Trophoblast cell (in vitro differentiated cells and primary cell): ENCODE results near the gene ZNF454.

Experiments used
- DNase-seq, 2 donors: peaks; one replicate each; pipeline ENCODE4 v3.0.0-alpha.2; 2016
- H2AFZ ChIP-seq: 2 replicates; pipeline ENCODE4 v1.6.1; 2013; ENCODE audit warnings: low read length, moderate library complexity, mild to moderate bottlenecking; ENCODE audit not compliant: insufficient read depth, poor library complexity
- H2AK5ac ChIP-seq: 2 replicates; pipeline ENCODE4 v1.6.1; 2013; ENCODE audit warnings: mild to moderate bottlenecking, low read length
- H2BK120ac ChIP-seq: 2 replicates; pipeline ENCODE4 v1.6.1; 2013; ENCODE audit warnings: low read length, mild to moderate bottlenecking, moderate library complexity; ENCODE audit not compliant: insufficient read depth, poor library complexity
- H2BK12ac ChIP-seq: 2 replicates; pipeline ENCODE4 v1.6.1; 2013; ENCODE audit warnings: mild to moderate bottlenecking, low read length, moderate library complexity
- H2BK5ac ChIP-seq: 2 replicates; pipeline ENCODE4 v1.6.1; 2013; ENCODE audit warnings: low read length, low read depth, moderate library complexity, mild to moderate bottlenecking; ENCODE audit not compliant: poor library complexity
- H3K14ac ChIP-seq: 2 replicates; pipeline ENCODE4 v1.6.1; 2013; ENCODE audit warnings: mild to moderate bottlenecking, low read length
- H3K18ac ChIP-seq: 2 replicates; pipeline ENCODE4 v1.6.1; 2013; ENCODE audit warnings: mild to moderate bottlenecking, low read length
- H3K23ac ChIP-seq: 2 replicates; pipeline ENCODE4 v1.6.1; 2013; ENCODE audit warnings: low read length
- H3K27ac ChIP-seq: 2 replicates; pipeline ENCODE4 v1.5.1; 2013; ENCODE audit warnings: low read depth, mild to moderate bottlenecking, inconsistent platforms, low read length, moderate library complexity
- H3K27me3 ChIP-seq: 2 replicates; pipeline ENCODE4 v1.6.1; 2013; ENCODE audit warnings: inconsistent platforms, mild to moderate bottlenecking, low read length, moderate library complexity; ENCODE audit not compliant: insufficient read depth
- H3K36me3 ChIP-seq, 2 experiments: 1 replicate in 1 of 2; 2 replicates in 1 of 2; pipeline ENCODE4 v1.6.1; 2013; ENCODE audit warnings: low read length in 2 of 2, mild to moderate bottlenecking in 2 of 2, moderate library complexity in 1 of 2; ENCODE audit not compliant: insufficient read depth in 2 of 2, control insufficient read depth in 1 of 2
- H3K4ac ChIP-seq: 2 replicates; pipeline ENCODE4 v1.6.1; 2013; ENCODE audit warnings: low read depth, mild to moderate bottlenecking, low read length, moderate library complexity
- H3K4me1 ChIP-seq, 2 experiments: 1 replicate in 1 of 2; 2 replicates in 1 of 2; pipeline ENCODE4 v1.6.1; 2013; ENCODE audit warnings: low read length in 2 of 2, mild to moderate bottlenecking in 2 of 2, moderate library complexity in 1 of 2; ENCODE audit not compliant: insufficient read depth in 2 of 2, control insufficient read depth in 1 of 2
- H3K4me2 ChIP-seq: 2 replicates; pipeline ENCODE4 v1.6.1; 2013; ENCODE audit warnings: inconsistent platforms, mild to moderate bottlenecking, low read length, moderate library complexity
- H3K4me3 ChIP-seq: 2 replicates; pipeline ENCODE4 v1.5.1; 2013; ENCODE audit warnings: mild to moderate bottlenecking, low read depth, low read length, inconsistent platforms
- H3K79me1 ChIP-seq: one replicate; pipeline ENCODE4 v1.6.1; 2013; ENCODE audit warnings: low read length
- H3K79me2 ChIP-seq: 2 replicates; pipeline ENCODE4 v1.6.1; 2013; ENCODE audit warnings: low read length, mild to moderate bottlenecking; ENCODE audit not compliant: control insufficient read depth, insufficient read depth, poor library complexity
- H3K9ac ChIP-seq: 2 replicates; pipeline ENCODE4 v1.6.1; 2013; ENCODE audit warnings: mild to moderate bottlenecking, low read length
- H3K9me3 ChIP-seq: 2 replicates; pipeline ENCODE4 v1.6.1; 2013; ENCODE audit warnings: low read depth, mild to moderate bottlenecking, control low read depth, inconsistent platforms, low read length; ENCODE audit not compliant: insufficient read depth
- H4K12ac ChIP-seq: 2 replicates; pipeline ENCODE4 v1.6.1; 2013; ENCODE audit warnings: low read depth, mild to moderate bottlenecking, low read length, moderate library complexity
- H4K8ac ChIP-seq: 2 replicates; pipeline ENCODE4 v1.6.1; 2013; ENCODE audit warnings: low read depth, mild to moderate bottlenecking, low read length, moderate library complexity
- H4K91ac ChIP-seq: one replicate; pipeline ENCODE4 v1.6.1; 2013; ENCODE audit warnings: low read depth, mild to moderate bottlenecking, low read length, moderate library complexity
- WGBS: extraction: QIAGEN DNeasy Blood & Tissue Kit; methylation state at CpG from one replicate; pipeline ENCODE4 v1.1.7; 2013; ENCODE audit warnings: missing lambda C conversion rate; ENCODE audit not compliant: insufficient read length, insufficient coverage; ENCODE audit errors: extremely low coverage; 5-methylcytosine and 5-hydroxymethylcytosine counted together

Gene ZNF454

DNA sequence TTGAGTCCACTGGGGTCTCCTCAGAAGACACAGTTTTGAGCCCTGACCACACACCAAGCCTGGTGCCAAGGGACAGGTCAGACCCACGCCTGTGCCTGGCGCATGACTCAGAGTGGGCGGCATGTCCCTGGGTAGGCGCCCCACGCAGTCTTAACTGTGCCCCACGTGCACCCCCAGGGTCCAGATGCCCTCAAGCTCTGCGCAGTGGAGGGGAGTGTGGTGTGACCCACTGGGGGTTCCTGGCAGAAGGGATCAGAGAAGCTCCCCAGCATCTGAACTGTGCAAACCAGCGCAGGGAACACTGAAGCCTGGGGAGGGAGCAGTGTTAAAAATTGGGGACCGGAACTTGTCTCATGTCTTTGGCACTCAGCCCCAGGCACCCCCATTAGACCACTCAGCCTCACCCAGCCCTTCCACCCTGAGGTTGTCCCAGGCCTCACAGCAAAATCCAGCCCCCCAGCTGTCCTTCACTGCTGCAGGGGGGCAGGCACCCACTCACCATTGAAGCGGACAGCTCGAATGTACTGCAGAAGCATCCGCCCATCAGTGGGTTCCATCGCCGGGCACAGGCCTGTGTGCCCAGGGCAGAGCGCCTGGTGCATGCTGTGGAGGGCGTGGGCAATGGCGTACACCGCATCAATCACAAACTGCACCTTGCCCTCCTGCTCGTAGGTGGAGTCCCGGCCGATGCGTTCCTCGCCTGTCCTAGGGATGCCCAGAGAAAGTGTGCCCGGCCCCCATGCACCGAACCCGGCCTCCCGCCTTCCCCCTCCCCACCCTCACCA, 47.6 kb downstream of the ZNF454 start:
- no CpG with 5 or more reads among the region's 27 CpGs for WGBS
- H2BK120ac ChIP-seq, result no peak overlapping the region
- H3K9me3 ChIP-seq, result peaks cover 67% of the 10 kb centered on the region
- no peak overlapping the region for H2BK12ac ChIP-seq
- H2AK5ac ChIP-seq, result no peak overlapping the region
- H4K91ac ChIP-seq, result no peak overlapping the region
- H4K8ac ChIP-seq, result no peak overlapping the region
- H3K4ac ChIP-seq, result no peak overlapping the region
- no peak overlapping the region for H3K23ac ChIP-seq
- no peak overlapping the region for H4K12ac ChIP-seq
- no peak for DNase-seq
- H3K79me2 ChIP-seq, result no peaks in the 10 kb centered on the region
- no peak overlapping the region for H3K14ac ChIP-seq
- H3K4me2 ChIP-seq, result no peak overlapping the region
- no peaks in the 10 kb centered on the region for H3K36me3 ChIP-seq
- no peak overlapping the region for H3K4me3 ChIP-seq
- no peak overlapping the region for H2AFZ ChIP-seq
- no peak overlapping the region for H2BK5ac ChIP-seq
- no peak overlapping the region for H3K9ac ChIP-seq
- peaks cover 2% of the 10 kb centered on the region for H3K27me3 ChIP-seq
- no peak overlapping the region for H3K27ac ChIP-seq
- no peaks in the 10 kb centered on the region for H3K79me1 ChIP-seq
- H3K18ac ChIP-seq, result no peak overlapping the region
- no peaks in the 10 kb centered on the region for H3K4me1 ChIP-seq

DNA sequence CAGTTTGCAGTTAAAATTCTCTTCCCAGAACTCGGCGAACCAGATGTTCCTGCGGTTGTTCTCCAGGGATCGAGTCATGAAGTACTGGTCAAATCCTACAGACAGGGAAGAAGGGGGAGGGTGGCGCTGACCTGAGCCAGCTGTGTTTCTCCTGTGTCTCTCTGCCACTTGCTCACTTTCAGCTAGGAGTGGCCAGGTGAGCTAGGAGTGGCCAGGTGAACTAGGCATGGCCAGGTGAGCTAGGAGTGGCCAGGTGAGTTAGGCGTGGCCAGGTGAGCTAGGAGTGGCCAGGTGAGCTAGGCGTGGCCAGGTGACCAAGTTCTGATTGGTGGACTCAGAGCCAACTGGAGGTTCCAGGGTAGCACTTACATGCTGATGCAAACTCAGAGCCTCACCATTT, 48.3 kb downstream of the ZNF454 start:
- H3K23ac ChIP-seq, result no peak overlapping the region
- no peak overlapping the region for H2AFZ ChIP-seq
- no peak overlapping the region for H2BK120ac ChIP-seq
- peaks cover 67% of the 10 kb centered on the region for H3K9me3 ChIP-seq
- H3K4me2 ChIP-seq, result no peak overlapping the region
- no peak overlapping the region for H2BK5ac ChIP-seq
- no peaks in the 10 kb centered on the region for H3K79me2 ChIP-seq
- WGBS, result no CpG with 5 or more reads among the region's 7 CpGs
- H3K14ac ChIP-seq, result no peak overlapping the region
- no peak for DNase-seq
- H4K91ac ChIP-seq, result no peak overlapping the region
- no peaks in the 10 kb centered on the region for H3K36me3 ChIP-seq
- no peak overlapping the region for H3K27ac ChIP-seq
- no peaks in the 10 kb centered on the region for H3K79me1 ChIP-seq
- H2BK12ac ChIP-seq, result no peak overlapping the region
- H4K12ac ChIP-seq, result no peak overlapping the region
- H2AK5ac ChIP-seq, result no peak overlapping the region
- H3K4ac ChIP-seq, result no peak overlapping the region
- no peak overlapping the region for H4K8ac ChIP-seq
- no peak overlapping the region for H3K9ac ChIP-seq
- no peak overlapping the region for H3K18ac ChIP-seq
- peaks cover 9% of the 10 kb centered on the region for H3K27me3 ChIP-seq
- H3K4me3 ChIP-seq, result peak overlapping the region; percentile 43
- H3K4me1 ChIP-seq, result peaks cover 1% of the 10 kb centered on the region in 2 experiments

DNA sequence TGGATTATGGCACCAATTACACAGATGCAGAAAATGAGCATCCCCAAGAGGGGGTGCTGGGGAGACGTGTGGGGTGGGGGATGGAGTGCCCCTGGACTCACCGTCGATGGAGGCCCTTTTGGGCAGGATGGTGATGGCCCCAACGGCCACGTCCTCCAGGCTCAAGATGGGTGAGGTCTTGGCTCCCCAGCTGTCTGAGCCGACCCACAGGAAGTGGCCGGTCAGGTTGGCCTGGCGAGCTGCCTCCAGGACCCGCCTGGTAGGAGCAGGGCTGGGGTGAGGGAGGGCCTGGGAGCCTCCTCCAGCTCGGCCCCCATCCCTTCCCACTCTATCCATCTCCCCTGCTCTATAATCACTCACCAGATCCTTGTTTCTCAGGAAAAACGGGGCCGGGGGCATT, 49.5 kb downstream of the ZNF454 start:
- WGBS, result no CpG with 5 or more reads among the region's 12 CpGs

GRCh38 chr5:178991190-178992145, 50.5 kb downstream of the ZNF454 start:
- no CpG with 5 or more reads among the region's 28 CpGs for WGBS
- peaks cover 58% of the 10 kb centered on the region for H3K9me3 ChIP-seq
- peaks cover 4% of the 10 kb centered on the region in 2 experiments for H3K4me1 ChIP-seq

More for the DNA sequence above, 49.5 kb downstream of the ZNF454 start:
- no peak overlapping the region for H2BK5ac ChIP-seq
- H4K12ac ChIP-seq, result no peak overlapping the region
- H3K4me3 ChIP-seq, result no peak overlapping the region
- no peak overlapping the region for H3K18ac ChIP-seq
- no peak overlapping the region for H3K9ac ChIP-seq
- no peak overlapping the region for H2BK12ac ChIP-seq
- no peak overlapping the region for H3K4ac ChIP-seq
- H4K91ac ChIP-seq, result no peak overlapping the region
- H4K8ac ChIP-seq, result no peak overlapping the region
- H2AK5ac ChIP-seq, result no peak overlapping the region
- no peak overlapping the region for H2AFZ ChIP-seq
- H3K4me2 ChIP-seq, result no peak overlapping the region
- no peak overlapping the region for H3K14ac ChIP-seq
- no peaks in the 10 kb centered on the region for H3K36me3 ChIP-seq
- peaks cover 4% of the 10 kb centered on the region in 2 experiments for H3K4me1 ChIP-seq
- peaks cover 20% of the 10 kb centered on the region for H3K27me3 ChIP-seq
- DNase-seq, result no peak
- H3K27ac ChIP-seq, result no peak overlapping the region
- H2BK120ac ChIP-seq, result no peak overlapping the region
- H3K9me3 ChIP-seq, result peaks cover 65% of the 10 kb centered on the region
- no peak overlapping the region for H3K23ac ChIP-seq
- no peaks in the 10 kb centered on the region for H3K79me2 ChIP-seq
- H3K79me1 ChIP-seq, result no peaks in the 10 kb centered on the region

More at GRCh38 chr5:178991190-178992145, 50.5 kb downstream of the ZNF454 start:
- no peak overlapping the region for H2BK120ac ChIP-seq
- no peak overlapping the region for H3K18ac ChIP-seq
- H3K27me3 ChIP-seq, result peaks cover 26% of the 10 kb centered on the region
- H3K27ac ChIP-seq, result no peak overlapping the region
- H3K4ac ChIP-seq, result no peak overlapping the region
- no peak overlapping the region for H3K4me3 ChIP-seq
- H3K4me2 ChIP-seq, result no peak overlapping the region
- no peak overlapping the region for H2BK5ac ChIP-seq
- no peak overlapping the region for H4K91ac ChIP-seq
- H3K79me1 ChIP-seq, result no peaks in the 10 kb centered on the region
- H3K14ac ChIP-seq, result no peak overlapping the region
- H4K8ac ChIP-seq, result no peak overlapping the region
- no peak overlapping the region for H3K9ac ChIP-seq
- no peak for DNase-seq
- H4K12ac ChIP-seq, result no peak overlapping the region
- no peaks in the 10 kb centered on the region for H3K79me2 ChIP-seq
- no peak overlapping the region for H2BK12ac ChIP-seq
- no peak overlapping the region for H2AK5ac ChIP-seq
- H2AFZ ChIP-seq, result no peak overlapping the region
- H3K23ac ChIP-seq, result no peak overlapping the region
- H3K36me3 ChIP-seq, result no peaks in the 10 kb centered on the region
